SK-N-SH treated with all-trans-retinoic acid at 6 μM for 48 hours (cell line): ENCODE results near the gene XAB2.

Source experiments
- ATAC-seq: fragments of 200-7000 bp; cut with Tn5 transposase; 3 replicates; pipeline ENCODE4 v1.9.1; 2020; ENCODE audit warnings: mild to moderate bottlenecking, moderate library complexity
- ARNTL ChIP-seq: fragments of 450-650 bp; formaldehyde crosslinking; IDR thresholded peaks from 2 replicates; pipeline ENCODE4 v1.5.0; 2020; ENCODE audit warnings: low read depth, mild to moderate bottlenecking, moderate library complexity, borderline replicate concordance
- BACH2 ChIP-seq: fragments of 250-450 bp; sonication (Bioruptor Pico); IDR thresholded peaks from 2 replicates; pipeline ENCODE4 v1.9.0; 2021; ENCODE audit warnings: mild to moderate bottlenecking, borderline replicate concordance
- CSDC2 ChIP-seq: fragments of 250-450 bp; sonication (Bioruptor Pico); IDR thresholded peaks from 2 replicates; pipeline ENCODE4 v1.5.0; 2020; ENCODE audit warnings: mild to moderate bottlenecking, moderate library complexity
- ESRRG ChIP-seq: fragments of 250-450 bp; sonication (Bioruptor Pico); IDR thresholded peaks from 2 replicates; pipeline ENCODE4 v1.6.1; 2021; ENCODE audit warnings: mild to moderate bottlenecking
- GLIS3 ChIP-seq: fragments of 250-450 bp; sonication (Bioruptor Pico); IDR thresholded peaks from 2 replicates; pipeline ENCODE4 v1.5.0; 2020; ENCODE audit warnings: mild to moderate bottlenecking, moderate library complexity
- ISL1 ChIP-seq: fragments of 250-450 bp; sonication (Bioruptor Pico); IDR thresholded peaks from 2 replicates; pipeline ENCODE4 v2.1.2; 2022; ENCODE audit warnings: mild to moderate bottlenecking, moderate library complexity
- POU6F1 ChIP-seq: fragments of 250-450 bp; sonication (Bioruptor Pico); IDR thresholded peaks from 2 replicates; pipeline ENCODE4 v1.8.0; 2021; ENCODE audit warnings: low read depth, mild to moderate bottlenecking, moderate library complexity, borderline replicate concordance
- PPARA ChIP-seq: fragments of 250-450 bp; sonication (Bioruptor Pico); IDR thresholded peaks from 2 replicates; pipeline ENCODE4 v1.5.0; 2020; ENCODE audit warnings: mild to moderate bottlenecking, borderline replicate concordance
- RARB ChIP-seq: fragments of 250-450 bp; sonication (Bioruptor Pico); IDR thresholded peaks from 2 replicates; pipeline ENCODE4 v1.8.0; 2021; ENCODE audit warnings: mild to moderate bottlenecking, moderate library complexity
- SNAI2 ChIP-seq: fragments of 250-450 bp; sonication (Bioruptor Pico); IDR thresholded peaks from 2 replicates; pipeline ENCODE4 v1.5.0; 2020; ENCODE audit warnings: mild to moderate bottlenecking, moderate library complexity
- TCF4 ChIP-seq: fragments of 250-450 bp; sonication (Bioruptor Pico); IDR thresholded peaks from 2 replicates; pipeline ENCODE4 v1.8.0; 2021; ENCODE audit warnings: mild to moderate bottlenecking, moderate library complexity, borderline replicate concordance
- TOX ChIP-seq: fragments of 250-450 bp; sonication (Bioruptor Pico); IDR thresholded peaks from 2 replicates; pipeline ENCODE4 v1.8.0; 2021; ENCODE audit warnings: mild to moderate bottlenecking, moderate library complexity, borderline replicate concordance
- ZC3H10 ChIP-seq: fragments of 250-450 bp; sonication (Bioruptor Pico); IDR thresholded peaks from 2 replicates; pipeline ENCODE4 v1.5.1; 2021; ENCODE audit warnings: mild to moderate bottlenecking, moderate library complexity
- ZFP3 ChIP-seq: fragments of 250-450 bp; sonication (Bioruptor Pico); IDR thresholded peaks from 2 replicates; pipeline ENCODE4 v1.5.0; 2020; ENCODE audit warnings: mild to moderate bottlenecking, moderate library complexity
- ZFP30 ChIP-seq: fragments of 450-650 bp; formaldehyde crosslinking; IDR thresholded peaks from 2 replicates; pipeline ENCODE4 v1.5.0; 2022; ENCODE audit warnings: mild to moderate bottlenecking, moderate library complexity
- ZNF565 ChIP-seq: fragments of 450-650 bp; formaldehyde crosslinking; conservative IDR thresholded peaks from 2 replicates; pipeline ENCODE4 v1.5.0; 2020; ENCODE audit warnings: low read depth, mild to moderate bottlenecking, moderate library complexity
- ZNF70 ChIP-seq: fragments of 450-650 bp; formaldehyde crosslinking; IDR thresholded peaks from 2 replicates; pipeline ENCODE4 v1.5.0; 2020; ENCODE audit warnings: mild to moderate bottlenecking, moderate library complexity
- ZNF8 ChIP-seq: fragments of 450-650 bp; formaldehyde crosslinking; IDR thresholded peaks from 2 replicates; pipeline ENCODE4 v1.5.0; 2020; ENCODE audit warnings: mild to moderate bottlenecking, moderate library complexity
- TF ChIP-seq, protein P1 (sequence below): fragments of 250-450 bp; sonication (Bioruptor Pico); IDR thresholded peaks from 2 replicates; pipeline ENCODE4 v1.5.1; 2020; ENCODE audit warnings: low read depth, mild to moderate bottlenecking, moderate library complexity
- TF ChIP-seq, protein P2 (sequence below): fragments of 250-450 bp; sonication (Bioruptor Pico); IDR thresholded peaks from 2 replicates; pipeline ENCODE4 v1.8.0; 2020; ENCODE audit warnings: mild to moderate bottlenecking, moderate library complexity, borderline replicate concordance

The XAB2 gene

GRCh38 chr19:7623725-7624603 is 5.4 kb downstream of the XAB2 start:
- no peak for TF ChIP-seq TOX (CRISPR knock-in tag)
- TF ChIP-seq RARB (CRISPR knock-in tag) = no peak
- no peak for TF ChIP-seq ESRRG (CRISPR knock-in tag)
- TF ChIP-seq SNAI2 (CRISPR knock-in tag) = no peak
- TF ChIP-seq BACH2 (CRISPR knock-in tag) = no peak
- no peak for TF ChIP-seq ZNF70 (CRISPR knock-in tag)
- TF ChIP-seq ZFP30 (CRISPR knock-in tag) = no peak
- TF ChIP-seq GLIS3 (CRISPR knock-in tag) = no peak
- no peak for TF ChIP-seq ISL1 (CRISPR knock-in tag)
- TF ChIP-seq, protein P1, sequence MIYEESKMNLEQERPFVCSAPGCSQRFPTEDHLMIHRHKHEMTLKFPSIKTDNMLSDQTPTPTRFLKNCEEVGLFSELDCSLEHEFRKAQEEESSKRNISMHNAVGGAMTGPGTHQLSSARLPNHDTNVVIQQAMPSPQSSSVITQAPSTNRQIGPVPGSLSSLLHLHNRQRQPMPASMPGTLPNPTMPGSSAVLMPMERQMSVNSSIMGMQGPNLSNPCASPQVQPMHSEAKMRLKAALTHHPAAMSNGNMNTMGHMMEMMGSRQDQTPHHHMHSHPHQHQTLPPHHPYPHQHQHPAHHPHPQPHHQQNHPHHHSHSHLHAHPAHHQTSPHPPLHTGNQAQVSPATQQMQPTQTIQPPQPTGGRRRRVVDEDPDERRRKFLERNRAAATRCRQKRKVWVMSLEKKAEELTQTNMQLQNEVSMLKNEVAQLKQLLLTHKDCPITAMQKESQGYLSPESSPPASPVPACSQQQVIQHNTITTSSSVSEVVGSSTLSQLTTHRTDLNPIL (CRISPR knock-in tag) = no peak
- TF ChIP-seq ZNF565 (CRISPR knock-in tag) = no peak
- TF ChIP-seq ZC3H10 = no peak
- no peak for TF ChIP-seq ZFP3 (CRISPR knock-in tag)
- no peak for TF ChIP-seq ZNF8 (CRISPR knock-in tag)
- TF ChIP-seq PPARA (CRISPR knock-in tag) = no peak
- TF ChIP-seq ARNTL = no peak
- no peak for ATAC-seq

DNA sequence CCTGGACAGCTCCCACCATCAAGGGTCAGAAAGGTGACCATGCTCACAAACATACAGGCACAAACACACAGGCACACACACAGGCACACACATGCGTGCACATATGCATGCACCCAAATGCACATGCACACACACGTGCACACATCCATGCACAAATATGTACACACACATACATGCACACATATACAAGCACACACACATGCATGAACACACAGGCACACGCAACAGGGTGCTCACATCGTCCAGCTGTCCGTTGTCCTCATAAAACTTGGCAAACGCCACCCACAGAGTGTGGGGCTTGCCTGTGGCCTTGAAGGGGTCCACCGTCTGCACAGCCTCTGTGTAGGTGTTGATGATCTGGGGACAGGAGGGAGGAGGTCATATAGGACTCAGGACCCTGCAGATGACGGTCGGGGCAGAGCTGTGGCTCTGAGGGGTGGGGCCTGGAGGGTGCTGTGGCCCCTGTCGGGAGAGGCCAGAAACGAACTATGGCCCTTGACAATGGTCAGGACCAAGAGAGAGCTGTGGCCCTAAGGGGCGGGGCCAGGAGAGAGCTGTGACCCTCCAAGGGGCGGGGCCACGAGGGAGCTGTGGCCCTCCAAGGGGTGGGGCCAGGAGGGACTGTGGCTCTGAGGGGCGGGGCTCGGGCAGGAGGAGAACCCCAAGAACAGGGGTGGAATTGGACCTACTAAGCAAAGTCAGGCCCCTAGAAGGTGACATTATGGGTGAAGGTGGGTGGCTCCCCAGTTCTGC is 6.2 kb downstream of the XAB2 start:
- ATAC-seq = no peak
- TF ChIP-seq GLIS3 (CRISPR knock-in tag) = no peak
- TF ChIP-seq POU6F1 = no peak
- TF ChIP-seq PPARA (CRISPR knock-in tag) = no peak
- no peak for TF ChIP-seq ZFP30 (CRISPR knock-in tag)
- no peak for TF ChIP-seq ISL1 (CRISPR knock-in tag)
- TF ChIP-seq TCF4 (CRISPR knock-in tag) = no peak
- TF ChIP-seq TOX (CRISPR knock-in tag) = no peak
- no peak for TF ChIP-seq ZNF70 (CRISPR knock-in tag)
- no peak for TF ChIP-seq RARB (CRISPR knock-in tag)
- TF ChIP-seq CSDC2 (CRISPR knock-in tag) = no peak
- TF ChIP-seq, protein P1 (CRISPR knock-in tag) = no peak

GRCh38 chr19:7620442-7621412 is 8.6 kb downstream of the XAB2 start:
- TF ChIP-seq ZFP3 (CRISPR knock-in tag) = no peak
- ATAC-seq = no peak

DNA sequence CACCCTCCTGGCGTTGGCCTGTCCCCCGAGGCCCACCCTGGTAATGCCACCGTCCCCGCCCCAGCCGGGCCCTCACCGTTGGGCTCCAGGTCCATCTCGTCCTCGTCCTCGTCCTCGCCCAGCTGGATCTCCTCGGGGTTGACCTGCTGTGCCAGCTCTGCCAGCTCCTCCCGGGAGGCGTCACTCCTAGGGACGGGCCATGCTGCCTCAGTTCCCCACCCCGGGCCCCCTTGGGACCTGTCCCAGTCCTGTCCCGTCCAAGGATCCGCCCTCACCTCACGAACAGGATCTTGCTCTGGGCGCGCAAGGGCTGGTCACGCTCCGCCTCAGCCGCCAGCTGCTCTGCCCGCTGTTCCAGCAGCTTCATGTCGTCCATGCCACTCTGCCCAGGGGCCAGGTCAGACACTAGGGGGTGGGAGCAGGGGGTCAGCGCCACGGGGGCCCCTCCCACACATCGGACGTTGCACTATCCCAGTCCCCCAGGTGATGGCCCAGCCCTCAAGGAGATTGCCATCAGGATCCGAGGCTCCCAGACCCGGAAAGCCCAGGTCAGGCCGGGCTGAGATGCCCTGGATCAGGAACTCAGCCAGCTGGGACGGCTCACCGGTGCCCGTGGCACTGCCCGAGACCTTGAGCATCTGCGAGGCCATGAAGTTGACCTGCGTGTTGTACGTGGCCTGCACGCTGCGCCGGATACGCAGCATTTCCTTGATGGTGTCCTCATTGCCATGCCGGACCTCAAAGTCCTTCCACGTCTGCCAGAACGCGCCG is 9.5 kb downstream of the XAB2 start:
- no peak for ATAC-seq
- TF ChIP-seq ZFP30 (CRISPR knock-in tag) = no peak
- no peak for TF ChIP-seq POU6F1
- no peak for TF ChIP-seq TCF4 (CRISPR knock-in tag)
- no peak for TF ChIP-seq SNAI2 (CRISPR knock-in tag)
- TF ChIP-seq ARNTL = no peak
- TF ChIP-seq ZNF8 (CRISPR knock-in tag) = no peak
- TF ChIP-seq, protein P2, sequence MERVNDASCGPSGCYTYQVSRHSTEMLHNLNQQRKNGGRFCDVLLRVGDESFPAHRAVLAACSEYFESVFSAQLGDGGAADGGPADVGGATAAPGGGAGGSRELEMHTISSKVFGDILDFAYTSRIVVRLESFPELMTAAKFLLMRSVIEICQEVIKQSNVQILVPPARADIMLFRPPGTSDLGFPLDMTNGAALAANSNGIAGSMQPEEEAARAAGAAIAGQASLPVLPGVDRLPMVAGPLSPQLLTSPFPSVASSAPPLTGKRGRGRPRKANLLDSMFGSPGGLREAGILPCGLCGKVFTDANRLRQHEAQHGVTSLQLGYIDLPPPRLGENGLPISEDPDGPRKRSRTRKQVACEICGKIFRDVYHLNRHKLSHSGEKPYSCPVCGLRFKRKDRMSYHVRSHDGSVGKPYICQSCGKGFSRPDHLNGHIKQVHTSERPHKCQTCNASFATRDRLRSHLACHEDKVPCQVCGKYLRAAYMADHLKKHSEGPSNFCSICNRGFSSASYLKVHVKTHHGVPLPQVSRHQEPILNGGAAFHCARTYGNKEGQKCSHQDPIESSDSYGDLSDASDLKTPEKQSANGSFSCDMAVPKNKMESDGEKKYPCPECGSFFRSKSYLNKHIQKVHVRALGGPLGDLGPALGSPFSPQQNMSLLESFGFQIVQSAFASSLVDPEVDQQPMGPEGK (CRISPR knock-in tag) = no peak
- TF ChIP-seq RARB (CRISPR knock-in tag) = no peak
- TF ChIP-seq CSDC2 (CRISPR knock-in tag) = no peak
- no peak for TF ChIP-seq TOX (CRISPR knock-in tag)
